GM19397 (cell line): ENCODE results near the gene DPY19L1.
"Not testable (repeated sequence)": the region's sequence is repeated elsewhere in the genome, so short reads cannot be mapped to it uniquely, and the experiment has no call there.

Experiments used
- ATAC-seq: cut with Tn5 transposase; IDR thresholded peaks from one replicate; pipeline ENCODE4 v1.9.1; 2021; ENCODE audit warnings: mild to moderate bottlenecking, moderate library complexity; ENCODE audit not compliant: unreplicated experiment

Gene DPY19L1

DNA sequence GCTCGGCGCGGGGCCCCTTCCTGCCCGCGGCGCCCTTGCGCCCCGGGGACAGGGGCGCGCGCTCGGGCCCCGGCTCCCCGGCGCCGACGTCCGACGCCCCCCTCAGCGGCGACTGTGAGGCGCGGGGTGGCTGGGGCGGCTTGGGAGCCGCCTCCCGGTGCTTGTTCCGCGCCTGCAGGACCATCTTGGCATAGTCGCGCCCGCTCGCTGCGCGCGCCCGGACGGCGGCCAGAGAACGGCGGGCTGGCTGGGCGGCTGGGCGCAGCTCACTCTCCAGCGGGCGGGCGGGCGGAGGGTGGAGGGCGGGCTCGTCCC, at the start of gene DPY19L1:
TSS of gene DPY19L1 (minus strand) at position 275 of the 315 bp plus-strand sequence. CDS start at position 184, 91 bp downstream.
- ATAC-seq: peak; percentile 23

DNA sequence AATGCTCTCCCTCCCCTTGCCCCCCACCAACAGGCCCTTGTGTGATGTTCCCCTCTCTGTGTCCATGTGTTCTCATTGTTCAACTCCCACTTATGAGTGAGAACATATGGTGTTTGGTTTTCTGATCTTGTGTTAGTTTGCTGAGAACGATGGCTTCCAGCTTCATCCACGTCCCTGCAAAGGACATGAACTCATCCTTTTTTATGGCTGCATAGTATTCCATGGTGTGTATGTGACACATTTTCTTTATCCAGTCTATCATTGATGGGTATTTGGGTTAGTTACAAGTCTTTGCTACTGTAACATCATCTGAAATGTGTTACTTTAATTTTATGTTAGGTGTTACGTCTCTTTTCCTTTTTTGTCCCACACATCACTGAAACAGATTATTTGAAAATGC, 42.2 kb upstream of the DPY19L1 start:
- not testable (repeated sequence) for ATAC-seq

DNA sequence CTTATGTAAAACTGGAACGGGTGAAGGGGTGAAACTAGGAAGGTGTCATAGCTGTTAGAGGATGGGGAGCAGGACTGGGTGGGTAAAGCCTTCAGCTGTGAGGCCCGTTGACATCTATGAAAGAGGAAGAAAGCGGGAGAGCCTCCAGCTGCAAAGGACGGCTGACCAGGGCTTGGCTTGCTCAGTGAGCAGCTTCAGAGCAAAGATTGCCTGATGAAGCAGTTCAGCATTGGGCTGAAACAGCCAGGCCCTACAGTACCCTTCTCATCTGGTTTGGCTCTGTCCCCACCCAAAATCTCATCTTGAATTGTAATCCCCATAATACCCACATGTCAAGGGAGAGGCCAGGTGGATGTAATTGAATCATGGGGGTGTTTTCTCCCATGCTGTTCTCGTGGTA, 36.7 kb upstream of the DPY19L1 start:
- not testable (repeated sequence) for ATAC-seq

DNA sequence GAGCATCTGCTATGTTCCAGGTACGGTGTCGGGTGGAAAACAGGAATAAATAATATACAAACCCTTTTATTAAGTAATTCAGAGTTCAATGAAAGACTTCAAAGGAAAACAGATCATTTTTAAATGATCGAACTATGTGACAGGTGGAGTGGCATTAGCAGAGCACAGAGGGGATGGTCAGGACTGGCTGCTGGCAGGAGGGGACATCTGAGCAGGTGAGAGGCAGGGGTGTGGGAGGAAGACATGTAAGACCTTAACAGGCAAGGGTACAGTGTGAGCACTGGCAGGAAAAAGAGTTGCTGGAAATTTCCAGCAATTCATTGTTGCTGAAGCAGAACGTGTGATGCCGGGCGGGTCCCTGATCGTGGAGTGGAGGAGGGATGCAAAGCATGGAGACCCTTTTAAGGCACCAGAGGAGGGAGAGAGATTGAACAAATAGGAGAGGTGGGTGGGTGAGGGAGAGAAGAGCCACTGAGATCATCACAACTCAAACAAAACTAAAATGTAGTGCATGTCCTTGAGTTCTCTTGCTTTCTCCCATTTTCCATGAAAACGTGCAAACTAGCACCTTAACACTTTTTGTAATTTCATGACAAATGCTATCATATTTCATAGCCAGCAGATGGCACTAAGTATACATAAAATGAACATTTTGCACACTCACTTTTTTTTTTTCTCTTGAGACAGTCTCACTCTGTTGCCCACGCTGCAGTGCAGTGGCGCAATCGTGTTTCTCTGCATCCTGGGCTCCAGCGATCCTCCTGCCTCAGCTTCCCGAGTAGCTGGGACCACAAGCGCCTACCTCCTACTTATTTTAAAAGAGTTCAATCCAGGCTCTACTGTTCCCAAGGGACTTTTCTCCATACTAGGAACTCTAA, 35.9 kb upstream of the DPY19L1 start:
- not testable (repeated sequence) for ATAC-seq

DNA sequence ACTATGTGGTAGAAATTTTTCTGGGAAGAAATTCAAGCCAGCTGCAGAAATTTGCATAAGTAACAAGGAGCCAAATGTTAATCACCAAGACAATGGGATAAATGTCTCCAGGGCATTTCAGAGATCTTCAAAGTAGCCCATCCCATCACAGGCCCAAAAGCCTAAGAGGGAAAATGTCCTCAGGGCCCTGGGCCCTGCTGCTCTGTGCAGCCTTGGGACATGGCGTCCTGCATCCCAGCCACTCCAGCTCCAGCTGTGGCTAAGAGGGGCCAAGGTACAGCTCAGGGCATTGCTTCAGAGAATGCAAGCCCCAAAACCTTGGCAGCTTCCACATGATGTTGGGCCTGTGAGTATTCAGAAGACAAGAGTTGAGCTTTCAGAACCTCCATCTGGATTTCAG, 31.8 kb upstream of the DPY19L1 start:
- ATAC-seq: not testable (repeated sequence)

DNA sequence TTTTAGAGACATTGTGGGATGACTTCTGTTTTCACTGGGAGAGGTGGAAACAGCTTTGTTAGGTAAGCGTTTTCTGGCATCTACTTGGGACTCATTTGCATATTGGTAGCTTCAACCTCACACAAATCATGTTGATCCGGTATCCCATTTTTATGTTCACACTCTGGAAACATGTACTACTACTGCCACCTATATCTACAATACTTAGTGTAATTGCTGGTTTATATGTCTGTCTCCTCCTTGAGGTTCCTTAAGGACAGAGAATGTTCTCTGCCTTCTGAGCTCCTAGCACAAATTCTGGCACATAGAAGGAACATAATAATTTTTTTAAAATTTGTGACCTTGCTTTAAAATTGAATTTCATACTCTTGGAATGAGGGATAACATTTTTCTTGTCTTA, 28.1 kb upstream of the DPY19L1 start:
- ATAC-seq: not testable (repeated sequence)

DNA sequence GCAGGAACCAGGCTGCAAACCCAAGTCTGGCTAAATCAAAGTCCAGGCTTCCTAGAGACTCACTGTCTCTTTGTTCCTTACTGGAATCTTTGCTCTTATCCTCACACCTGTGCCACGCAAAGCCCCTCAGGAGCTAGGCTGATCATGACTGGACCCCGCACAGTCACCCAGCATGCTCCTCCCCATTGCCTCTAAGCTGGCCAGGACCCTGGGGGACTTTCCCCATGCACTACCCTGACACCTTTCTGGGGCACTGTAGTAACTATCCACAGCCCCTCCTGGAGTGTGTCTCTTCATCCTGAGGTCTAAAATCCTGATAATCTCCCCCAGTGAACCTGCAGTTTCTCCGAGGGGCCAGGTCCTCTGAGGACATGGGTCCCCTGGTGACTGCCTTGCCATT, 21.3 kb upstream of the DPY19L1 start:
- ATAC-seq: not testable (repeated sequence)

DNA sequence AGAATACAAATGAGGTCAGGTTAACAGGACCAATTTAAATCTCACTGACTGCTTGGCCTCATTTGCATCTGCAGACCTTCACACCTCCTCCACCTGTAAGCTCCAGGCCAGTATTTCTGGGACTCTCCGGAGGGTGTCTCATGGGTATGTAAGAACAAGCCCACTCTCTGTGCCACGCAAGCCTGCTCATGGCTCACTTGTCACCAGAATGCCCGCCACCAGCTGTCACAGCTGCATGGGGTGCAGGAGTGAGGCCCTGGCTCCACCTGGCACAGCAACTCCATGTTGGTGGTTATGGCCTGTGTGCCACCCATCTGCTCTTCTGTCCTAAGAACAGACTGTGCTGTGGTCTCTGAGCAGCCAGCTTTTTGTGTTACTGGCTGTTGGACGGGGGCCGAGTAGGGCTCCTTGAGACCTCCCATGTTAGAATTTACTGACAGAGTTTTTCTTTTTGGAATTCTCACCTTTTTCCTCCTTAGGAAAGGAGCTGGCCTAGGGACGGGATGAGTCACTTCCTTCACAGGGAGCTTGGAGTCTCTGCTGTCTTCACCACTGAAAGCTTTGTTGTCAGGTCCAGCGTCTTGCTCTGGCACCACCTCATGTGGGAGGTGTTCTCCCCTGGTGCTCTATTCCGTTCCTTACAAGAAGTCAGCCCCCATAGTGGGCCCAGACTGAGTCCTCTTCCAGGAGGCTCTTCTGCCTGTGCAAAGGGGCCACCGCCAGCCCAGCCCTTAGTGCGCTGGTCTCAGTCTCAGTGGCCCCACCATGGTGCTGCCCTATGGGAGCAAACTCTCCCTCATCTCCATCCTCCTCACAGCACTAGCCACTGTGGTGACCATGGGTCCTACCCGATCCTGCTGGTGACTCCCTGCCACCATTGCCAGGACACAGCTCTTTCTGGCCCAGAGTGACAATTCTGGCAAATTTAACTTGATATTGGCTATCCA, 20.5 kb upstream of the DPY19L1 start:
- ATAC-seq: not testable (repeated sequence)

DNA sequence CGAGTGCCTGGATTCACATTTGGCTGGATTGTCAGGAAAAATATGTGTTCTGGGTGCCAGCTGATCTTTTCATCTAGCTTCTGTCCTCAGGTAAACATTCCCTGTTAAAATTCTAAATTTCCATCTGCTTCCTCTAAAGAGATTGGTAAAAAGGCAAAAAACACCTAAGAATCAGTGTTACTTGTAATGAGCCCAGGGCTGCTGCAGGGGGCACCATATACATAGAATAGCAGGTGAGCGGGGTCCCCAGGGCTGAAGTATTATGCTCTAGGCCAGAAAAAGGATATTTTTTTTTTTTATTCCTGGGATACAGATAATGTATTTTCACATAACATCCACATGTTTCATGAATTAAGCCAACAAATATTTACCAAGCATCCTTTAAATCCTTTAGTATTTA, 18.4 kb upstream of the DPY19L1 start:
- ATAC-seq: not testable (repeated sequence)

DNA sequence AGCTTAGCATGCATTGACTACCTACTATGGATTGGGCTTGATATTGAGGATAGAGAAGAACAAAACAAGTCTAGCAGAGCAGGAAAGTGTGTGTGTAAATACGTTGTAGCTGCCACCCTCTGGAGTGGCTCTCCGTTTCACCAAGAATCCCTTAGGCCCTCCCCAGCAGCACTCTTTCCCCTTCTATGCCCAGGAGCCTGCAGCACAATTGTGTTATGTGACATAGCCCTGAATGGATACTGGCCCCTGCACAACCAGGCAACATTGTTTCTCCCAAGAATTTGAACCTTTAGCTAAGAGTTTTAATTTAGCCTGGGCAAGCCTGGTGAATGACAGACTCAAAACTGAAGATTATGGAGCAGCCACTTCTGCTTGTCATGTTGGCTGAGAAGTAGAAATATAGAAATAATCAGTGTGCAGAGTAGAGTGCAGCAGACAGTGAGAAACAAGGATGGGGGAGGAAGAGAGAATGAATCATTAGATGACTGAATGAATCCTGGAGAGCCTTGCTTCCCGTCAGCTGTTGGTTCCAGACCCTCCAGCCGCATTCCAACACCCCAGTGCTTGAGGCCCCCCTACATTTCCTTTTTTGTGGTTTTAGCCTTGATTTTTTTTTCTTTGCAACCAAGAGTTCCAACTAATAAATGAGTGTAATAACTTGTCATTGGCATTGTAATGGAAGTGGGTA, 16.3 kb upstream of the DPY19L1 start:
- ATAC-seq: not testable (repeated sequence)

DNA sequence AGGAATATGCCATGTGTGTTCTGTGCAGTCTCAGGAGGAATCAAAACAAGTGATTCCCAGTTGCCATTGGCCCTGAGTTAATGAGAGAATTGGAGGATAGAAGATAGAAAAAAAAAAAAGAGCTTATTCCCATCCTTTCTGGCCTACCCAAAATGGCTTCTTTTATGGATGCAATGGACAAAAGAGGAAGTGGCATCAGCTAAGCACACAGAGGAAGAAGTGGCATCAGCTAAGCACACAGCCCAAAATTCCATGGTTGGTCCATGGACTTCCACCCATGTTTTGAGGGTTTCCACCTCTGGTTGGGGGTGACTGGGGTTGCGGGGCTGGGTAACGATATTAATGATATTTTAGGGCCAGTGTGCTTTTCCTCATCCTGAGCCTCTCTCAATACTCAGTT, 11.1 kb upstream of the DPY19L1 start:
- ATAC-seq: not testable (repeated sequence)

DNA sequence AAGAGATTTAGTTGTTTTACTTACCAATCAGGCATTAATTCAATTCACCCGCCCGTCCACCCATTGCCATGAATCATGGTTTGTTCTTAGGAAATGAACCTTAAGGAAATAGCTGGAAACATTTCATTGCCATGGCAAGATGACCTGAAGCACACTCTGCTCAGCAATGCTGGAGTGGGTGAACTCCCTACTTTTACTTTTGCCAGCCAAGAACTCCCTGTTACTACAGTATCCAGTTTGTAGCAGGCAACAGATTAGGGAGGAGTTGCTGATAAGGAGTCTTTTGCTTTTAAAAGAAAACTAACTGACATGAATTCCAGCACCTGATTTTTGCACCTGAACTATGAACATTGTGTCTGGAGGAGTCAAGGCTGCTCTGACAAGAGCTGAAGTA, 10.6 kb upstream of the DPY19L1 start:
- ATAC-seq: not testable (repeated sequence)

DNA sequence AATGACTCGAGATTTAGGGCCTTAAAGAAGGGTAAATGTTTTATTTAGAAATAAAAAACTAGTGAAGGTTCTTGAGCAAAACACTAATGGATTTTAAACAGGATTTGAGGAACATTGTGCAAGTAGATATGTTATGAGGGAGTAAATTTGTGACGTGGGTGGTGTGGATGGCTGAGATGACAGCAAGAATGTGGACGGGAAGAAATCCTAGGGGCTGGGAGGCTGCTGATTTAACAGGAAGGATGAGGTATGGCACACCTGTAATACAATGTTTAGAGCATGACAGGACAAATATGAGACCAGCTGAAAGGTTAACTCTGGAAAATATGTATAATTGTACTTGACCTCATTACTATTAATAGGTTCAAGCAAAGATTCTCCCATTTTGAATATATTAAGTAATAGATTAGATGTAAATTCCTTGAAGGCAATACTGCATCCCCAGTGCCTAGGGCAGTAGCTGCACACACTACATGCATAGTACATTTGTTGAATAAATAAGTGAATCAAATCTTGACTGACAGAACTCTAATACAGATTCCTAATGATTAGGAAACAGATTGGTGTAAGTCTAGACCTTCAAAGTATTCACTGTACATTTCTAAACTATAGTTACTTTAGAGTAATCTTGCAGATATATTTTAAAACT, 10.1 kb upstream of the DPY19L1 start:
- ATAC-seq: not testable (repeated sequence)

DNA sequence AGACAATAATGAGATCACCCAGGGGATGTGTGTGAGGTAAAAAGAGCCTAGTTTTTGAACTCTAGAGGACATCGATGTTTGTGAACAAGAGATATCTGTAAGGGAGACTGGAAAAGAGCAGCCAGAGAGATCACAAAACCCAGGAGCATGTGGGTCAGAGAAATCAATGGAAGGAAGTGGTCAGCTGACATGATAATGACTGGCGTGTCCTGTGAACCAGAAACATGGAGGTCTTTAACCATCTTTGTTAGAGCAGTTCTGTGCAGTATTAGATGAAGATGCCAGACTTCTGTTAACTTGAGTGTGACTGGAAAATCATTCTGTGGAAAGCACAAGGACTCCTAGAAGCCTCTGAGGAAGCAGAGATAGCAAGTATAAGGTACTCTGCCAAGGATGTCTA, 6.0 kb upstream of the DPY19L1 start:
- not testable (repeated sequence) for ATAC-seq

DNA sequence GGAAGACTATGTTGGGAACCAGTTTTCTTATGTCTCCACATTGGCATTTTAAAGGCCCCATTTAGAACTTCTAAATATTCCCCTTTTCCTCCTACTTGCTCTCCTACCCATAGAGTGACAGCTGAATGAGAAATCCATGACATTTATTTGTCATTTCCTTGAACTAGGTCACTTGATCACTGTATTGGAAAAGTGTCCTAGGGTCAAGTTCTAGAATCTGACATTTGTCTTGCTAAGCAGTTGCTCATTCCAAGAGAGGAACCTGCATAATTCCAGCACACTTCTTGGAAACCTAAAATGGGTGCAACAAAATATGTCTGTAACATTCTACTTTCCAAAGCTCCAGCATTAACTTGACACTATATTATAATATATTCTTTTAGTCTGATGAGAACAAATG, 3.6 kb upstream of the DPY19L1 start:
- no peak for ATAC-seq

DNA sequence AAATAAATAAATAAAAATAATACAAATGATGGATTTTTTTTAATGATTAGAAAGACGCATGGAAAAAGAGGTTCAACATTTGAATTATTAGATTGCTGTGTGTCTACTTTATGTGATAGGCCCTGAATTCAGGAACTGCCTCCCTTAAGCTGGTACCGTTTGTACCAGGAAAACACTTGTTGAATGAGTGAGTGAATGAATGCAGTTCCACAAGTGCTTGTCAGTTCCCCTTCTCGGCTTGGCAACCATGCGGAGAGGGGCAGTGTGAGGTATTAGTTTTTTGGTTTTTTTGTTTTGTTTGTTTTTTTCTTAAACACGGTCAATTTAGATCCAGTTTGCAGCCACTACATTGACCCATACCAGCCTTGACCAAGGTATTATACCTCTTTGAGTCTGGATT, 2.1 kb upstream of the DPY19L1 start:
- ATAC-seq: no peak

DNA sequence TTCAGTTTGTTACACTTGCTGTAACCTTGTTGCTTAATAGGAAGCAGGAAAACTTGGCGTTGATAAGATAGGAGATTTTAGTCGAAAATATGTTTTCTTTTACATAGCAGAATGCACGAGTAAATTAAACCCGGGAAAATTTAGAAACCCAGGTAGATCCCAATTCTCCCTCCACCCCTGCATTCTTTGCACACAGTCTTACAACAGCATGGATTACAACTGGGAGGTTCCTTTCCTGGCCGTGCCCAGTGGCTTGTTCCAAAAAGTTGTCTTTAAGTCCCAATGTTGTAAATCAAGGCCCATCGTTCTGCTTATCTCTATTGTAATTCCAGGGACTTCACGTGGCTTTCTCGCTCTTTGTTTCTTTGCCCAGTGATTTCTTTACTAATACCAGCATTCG, 1.1 kb upstream of the DPY19L1 start:
- no peak for ATAC-seq

DNA sequence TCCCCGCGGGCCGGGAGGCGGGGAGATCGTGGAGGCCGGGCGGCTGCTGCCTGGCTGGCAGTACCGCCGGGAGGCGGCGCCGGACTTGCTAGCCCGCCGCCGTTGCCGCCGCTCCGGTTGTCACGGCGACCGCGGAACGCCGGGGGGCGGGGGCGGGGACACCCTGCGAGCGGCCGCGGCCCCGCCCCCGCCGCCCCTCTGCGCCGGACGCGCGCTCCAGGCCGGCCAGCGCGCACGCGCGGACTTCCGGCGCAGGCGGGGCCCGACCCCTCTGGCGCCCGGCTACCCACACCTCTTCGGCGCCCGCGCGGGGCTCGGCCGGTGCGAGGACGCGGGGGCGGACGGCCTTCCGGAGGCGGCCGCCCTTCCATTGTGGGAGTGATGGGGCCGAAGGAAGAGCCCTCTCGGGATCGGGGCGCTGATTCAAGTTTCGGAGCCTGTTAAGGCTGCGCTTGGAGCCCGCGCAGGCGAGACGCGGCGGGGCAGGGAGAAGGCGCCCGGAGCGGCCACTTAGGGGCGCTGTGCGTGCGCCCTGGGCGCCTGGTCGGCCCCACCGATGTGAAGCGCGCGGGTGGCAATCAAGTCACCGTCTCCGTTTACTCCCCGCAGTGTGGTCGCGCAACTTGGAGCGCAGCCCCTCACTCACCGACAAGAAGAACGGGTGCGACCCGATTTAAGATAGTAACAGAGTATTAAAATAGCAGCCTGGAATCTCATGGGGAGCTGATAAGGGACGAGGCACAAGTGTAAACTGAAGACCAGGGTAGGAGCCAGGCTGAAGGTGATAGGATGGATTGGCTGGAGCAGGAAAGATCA, 449 bp upstream of the DPY19L1 start:
- peak; percentile 84 for ATAC-seq

DNA sequence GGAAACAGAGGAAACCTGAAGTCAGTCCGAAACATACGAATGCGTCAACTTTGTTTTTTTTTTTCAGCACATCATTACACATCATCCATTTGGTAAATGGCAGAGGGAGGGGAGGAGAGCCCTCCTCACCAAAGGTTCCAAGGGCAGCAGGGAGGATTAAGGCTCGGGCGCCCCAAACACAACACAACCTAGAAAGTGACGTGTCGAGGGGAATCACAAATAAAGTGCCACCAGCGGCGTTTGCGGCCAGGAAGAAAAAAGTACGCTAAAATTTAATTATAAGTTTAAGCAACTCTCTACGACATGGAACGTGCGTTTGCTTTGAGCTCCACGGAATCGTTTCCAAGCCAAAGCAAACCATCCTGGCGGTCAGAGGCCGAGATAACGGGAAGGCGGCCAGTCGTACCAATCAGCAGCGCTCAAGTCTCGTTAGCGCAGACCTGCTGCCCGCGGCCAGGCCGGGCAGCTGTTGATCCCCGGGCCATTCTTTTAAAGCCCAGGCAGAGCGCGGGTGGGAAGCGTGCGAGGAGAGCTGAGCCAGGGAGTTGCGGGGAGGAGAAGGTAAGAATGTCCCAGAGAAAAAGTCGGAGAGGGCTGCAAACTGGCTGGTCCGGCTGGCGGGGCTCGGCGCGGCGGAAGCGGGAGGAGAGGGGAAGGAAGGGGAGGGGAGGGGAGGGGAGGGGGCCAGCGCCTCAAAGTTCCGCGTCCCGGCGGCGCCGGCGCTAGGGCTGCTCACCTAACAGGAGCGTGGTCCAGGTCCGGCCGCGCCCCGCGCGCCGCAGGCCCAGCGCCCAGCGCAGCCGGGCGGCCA, 719 bp downstream of the DPY19L1 start:
- no peak for ATAC-seq
